ENCODE data around the gene SNRK. TPM values are rescaled to one million over a fixed set of nuclear protein-coding genes. Genes with fewer than 3 reads are reported as not detected.

Gene SNRK
- polyA plus RNA-seq, 1 experiment = 11.4 TPM

DNA sequence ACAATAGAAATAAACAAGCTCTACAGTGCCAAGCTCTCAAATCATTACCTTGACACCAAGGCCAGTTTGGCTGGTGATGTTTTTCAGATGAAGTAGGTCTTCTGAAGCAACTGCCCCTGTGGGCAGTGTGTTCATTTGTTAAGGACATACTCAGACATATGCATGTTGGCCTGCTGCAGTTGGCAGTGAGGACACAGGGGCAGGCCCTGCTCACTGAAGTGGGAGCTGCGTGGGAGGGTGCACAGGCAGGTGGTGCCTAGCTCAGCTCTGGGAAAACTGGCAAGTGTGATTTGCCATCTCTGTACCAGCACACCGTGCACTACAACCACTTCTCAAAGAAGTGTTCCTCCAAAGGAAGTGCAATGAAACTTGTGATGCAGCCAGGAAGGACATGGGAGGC lies 28.5 kb upstream of the SNRK start:
- H3K27ac ChIP-seq (ENCODE audit: low read depth, low read length) = no peak overlapping the region
- no peaks in the 10 kb centered on the region for H3K9me3 ChIP-seq (ENCODE audit: control insufficient read depth, insufficient read depth, low read length)
- H3K4me3 ChIP-seq (ENCODE audit: low read depth, low read length) = no peak overlapping the region
- DNase-seq (ENCODE audit: low read depth, low spot score) = no peak
- ChIA-PET POLR2A (no interaction called here), CTCF (no interaction called here)
- peaks cover 6% of the 10 kb centered on the region for H3K27me3 ChIP-seq (ENCODE audit: control insufficient read depth, insufficient read depth, low read length)
- TF ChIP-seq, protein P1, sequence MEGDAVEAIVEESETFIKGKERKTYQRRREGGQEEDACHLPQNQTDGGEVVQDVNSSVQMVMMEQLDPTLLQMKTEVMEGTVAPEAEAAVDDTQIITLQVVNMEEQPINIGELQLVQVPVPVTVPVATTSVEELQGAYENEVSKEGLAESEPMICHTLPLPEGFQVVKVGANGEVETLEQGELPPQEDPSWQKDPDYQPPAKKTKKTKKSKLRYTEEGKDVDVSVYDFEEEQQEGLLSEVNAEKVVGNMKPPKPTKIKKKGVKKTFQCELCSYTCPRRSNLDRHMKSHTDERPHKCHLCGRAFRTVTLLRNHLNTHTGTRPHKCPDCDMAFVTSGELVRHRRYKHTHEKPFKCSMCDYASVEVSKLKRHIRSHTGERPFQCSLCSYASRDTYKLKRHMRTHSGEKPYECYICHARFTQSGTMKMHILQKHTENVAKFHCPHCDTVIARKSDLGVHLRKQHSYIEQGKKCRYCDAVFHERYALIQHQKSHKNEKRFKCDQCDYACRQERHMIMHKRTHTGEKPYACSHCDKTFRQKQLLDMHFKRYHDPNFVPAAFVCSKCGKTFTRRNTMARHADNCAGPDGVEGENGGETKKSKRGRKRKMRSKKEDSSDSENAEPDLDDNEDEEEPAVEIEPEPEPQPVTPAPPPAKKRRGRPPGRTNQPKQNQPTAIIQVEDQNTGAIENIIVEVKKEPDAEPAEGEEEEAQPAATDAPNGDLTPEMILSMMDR (IDR thresholded peaks at IDR 0.05; ENCODE audit: low read depth, low read length) = no peak

DNA sequence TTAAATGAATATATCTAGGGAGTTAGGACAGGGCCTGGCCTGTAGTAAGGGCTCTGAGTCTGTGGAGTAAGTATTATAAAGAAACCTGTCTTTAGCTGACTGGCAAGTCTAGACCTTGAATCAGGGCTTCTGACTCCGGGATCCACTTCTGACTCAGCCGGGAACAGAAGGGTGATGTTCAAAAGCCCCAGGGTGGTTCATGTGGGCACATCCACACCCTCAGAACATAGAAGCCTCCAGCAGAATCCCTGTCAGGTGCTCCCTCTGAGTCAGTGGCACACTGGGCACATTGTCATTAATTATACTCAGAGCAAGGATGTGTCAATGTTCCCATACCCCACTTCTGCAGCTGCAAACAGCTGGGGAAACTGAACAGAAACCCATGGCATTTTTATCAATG lies 26.7 kb upstream of the SNRK start:
- peaks cover 10% of the 10 kb centered on the region for H3K27me3 ChIP-seq (ENCODE audit: control insufficient read depth, insufficient read depth, low read length)
- H3K9me3 ChIP-seq (ENCODE audit: control insufficient read depth, insufficient read depth, low read length) = no peaks in the 10 kb centered on the region
- no peak overlapping the region for H3K4me3 ChIP-seq (ENCODE audit: low read depth, low read length)
- no peak overlapping the region for H3K27ac ChIP-seq (ENCODE audit: low read depth, low read length)
- ChIA-PET CTCF (no interaction called here), POLR2A (no interaction called here)
- TF ChIP-seq, protein P1 (IDR thresholded peaks at IDR 0.05; ENCODE audit: low read depth, low read length) = no peak
- DNase-seq (ENCODE audit: low read depth, low spot score) = no peak

DNA sequence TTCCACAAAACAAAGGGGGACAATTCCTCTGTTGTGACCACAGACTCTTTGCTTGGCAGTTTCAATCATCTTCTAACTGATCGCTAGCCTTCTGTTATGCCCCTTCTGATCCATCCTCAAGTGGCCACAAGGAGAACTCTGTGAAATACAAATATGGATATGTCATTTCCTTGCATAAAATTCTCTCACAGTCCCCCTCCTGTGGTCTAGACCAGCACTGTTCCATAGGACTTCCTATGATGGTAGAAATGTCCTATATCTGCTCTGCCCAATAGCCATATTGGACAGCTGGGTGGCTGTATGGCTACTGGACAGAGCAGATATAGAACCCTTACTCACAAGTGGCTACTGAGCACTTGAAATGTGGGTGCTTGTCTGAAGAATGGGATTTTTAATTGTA lies 25.9 kb upstream of the SNRK start:
- POLR2A ChIA-PET = no interaction called here
- Histone ChIP-seq H3K27me3 (ENCODE audit: control insufficient read depth, insufficient read depth, low read length) (peaks cover 10% of the 10 kb centered on the region), H3K9me3 (ENCODE audit: control insufficient read depth, insufficient read depth, low read length) (no peaks in the 10 kb centered on the region), H3K4me3 (ENCODE audit: low read depth, low read length) (no peak overlapping the region), H3K27ac (ENCODE audit: low read depth, low read length) (no peak overlapping the region)
- CTCF ChIA-PET = no interaction called here
- TF ChIP-seq, protein P1 (IDR thresholded peaks at IDR 0.05; ENCODE audit: low read depth, low read length) = no peak
- no peak for DNase-seq (ENCODE audit: low read depth, low spot score)

DNA sequence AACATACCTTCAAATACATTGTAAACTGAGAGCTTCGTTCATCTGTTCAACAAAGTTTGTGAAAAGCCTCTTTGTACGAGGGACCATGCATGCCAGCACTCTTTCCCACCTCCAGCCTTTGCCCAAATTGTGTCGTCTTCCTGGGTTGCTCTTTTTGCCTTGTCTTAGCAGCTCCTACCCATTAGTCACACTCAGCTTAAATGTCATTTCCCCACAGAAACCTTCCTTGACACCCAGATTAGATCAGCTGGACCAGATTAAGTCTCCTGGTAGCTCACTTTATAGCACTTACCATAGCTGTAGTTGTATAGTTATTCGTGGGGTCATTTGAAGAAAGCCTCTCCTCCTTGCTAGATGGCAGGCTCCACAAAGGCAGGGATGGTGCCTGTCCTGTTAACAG lies 24.1 kb upstream of the SNRK start:
- Histone ChIP-seq H3K27me3 (ENCODE audit: control insufficient read depth, insufficient read depth, low read length) (peaks cover 17% of the 10 kb centered on the region), H3K9me3 (ENCODE audit: control insufficient read depth, insufficient read depth, low read length) (no peaks in the 10 kb centered on the region), H3K4me3 (ENCODE audit: low read depth, low read length) (no peak overlapping the region), H3K27ac (ENCODE audit: low read depth, low read length) (no peak overlapping the region)
- DNase-seq (ENCODE audit: low read depth, low spot score) = no peak
- TF ChIP-seq, protein P1 (IDR thresholded peaks at IDR 0.05; ENCODE audit: low read depth, low read length) = no peak
- POLR2A ChIA-PET = no interaction called here
- CTCF ChIA-PET = no interaction called here

DNA sequence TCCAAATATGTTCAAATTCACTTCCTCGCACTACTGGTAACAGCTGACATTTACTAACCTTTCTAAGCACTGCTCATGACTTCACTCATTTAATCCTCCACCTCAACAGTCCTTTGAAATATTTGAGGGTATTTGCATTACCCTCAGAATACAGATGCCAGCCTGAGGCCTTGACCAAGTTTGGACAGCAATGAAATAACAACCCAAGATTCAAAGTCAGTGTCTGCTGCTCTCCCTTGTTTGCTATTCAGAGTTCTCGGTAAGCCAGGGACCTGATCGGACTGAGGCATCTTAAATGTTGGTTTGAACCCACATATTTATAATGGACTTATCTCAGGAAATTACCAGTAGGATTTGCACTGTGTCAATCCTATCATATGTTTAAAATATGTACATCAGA lies 19.9 kb upstream of the SNRK start:
- H3K4me3 ChIP-seq (ENCODE audit: low read depth, low read length) = no peak overlapping the region
- H3K9me3 ChIP-seq (ENCODE audit: control insufficient read depth, insufficient read depth, low read length) = no peaks in the 10 kb centered on the region
- CTCF ChIA-PET = no interaction called here
- no peak overlapping the region for H3K27ac ChIP-seq (ENCODE audit: low read depth, low read length)
- DNase-seq (ENCODE audit: low read depth, low spot score) = no peak
- POLR2A ChIA-PET = no interaction called here
- TF ChIP-seq, protein P1 (IDR thresholded peaks at IDR 0.05; ENCODE audit: low read depth, low read length) = no peak
- peaks cover 11% of the 10 kb centered on the region for H3K27me3 ChIP-seq (ENCODE audit: control insufficient read depth, insufficient read depth, low read length)
